GM12878 (cell line): Measurements from ENCODE around the gene SEPSECS. TPM values are rescaled to one million over a fixed set of nuclear protein-coding genes. Genes with fewer than 3 reads are reported as not detected.

ENCODE experiments used
- ATAC-seq: fragments of 200-7000 bp; cut with Tn5 transposase; 3 replicates; pipeline ENCODE4 v1.9.1; 2020; ENCODE audit warnings: mild to moderate bottlenecking, moderate library complexity
- BruUV-seq: library from RNA; stranded (reverse); fragments of 400-500 nt; replicated peaks from 2 replicates; lab custom pipeline; 2021; lab: Mats Ljungman, UMichigan
- CTCF ChIA-PET: fragments of 300-600 bp; sonication (Branson Sonifier 250); formaldehyde crosslinking; extraction: SDS; loops from one replicate; lab custom pipeline; 2021; ENCODE audit warnings: inconsistent platforms; lab: Yijun Ruan, JAX
- POLR2A ChIA-PET: fragments of 350-600 bp; formaldehyde crosslinking; extraction: SDS; loops from one replicate; lab custom pipeline; 2021; ENCODE audit warnings: inconsistent platforms; lab: Charles Lee
- RAD21 ChIA-PET: fragments of 300-600 bp; sonication (Branson Sonifier 250); formaldehyde crosslinking; loops from one replicate; lab custom pipeline; 2023; ENCODE audit warnings: antibody characterized with exemption; ENCODE audit not compliant: unreplicated experiment; lab: Charles Lee
- SMC1A ChIA-PET: fragments of 300-600 bp; sonication (Branson Sonifier 250); formaldehyde crosslinking; loops from one replicate; lab custom pipeline; 2023; ENCODE audit not compliant: unreplicated experiment, uncharacterized antibody; lab: Charles Lee
- DNase-seq: peaks from one replicate; pipeline ENCODE4 v3.0.0-alpha.2; 2011; ENCODE audit warnings: low read depth, low spot score
- FAIRE-seq: peaks from 3 replicates; lab custom pipeline; 2011; peaks lifted over from hg19 to GRCh38; lab: Jason Lieb, UNC
- H2AFZ ChIP-seq: 2 replicates; pipeline ENCODE4 v1.6.0; 2011; ENCODE audit warnings: low read depth, low read length, control low read depth; ENCODE audit not compliant: control insufficient read depth
- H3K27ac ChIP-seq: 2 replicates; pipeline ENCODE4 v1.5.1; 2011; ENCODE audit warnings: control low read depth; ENCODE audit not compliant: control insufficient read depth, insufficient read depth
- H3K27me3 ChIP-seq, 2 experiments: replicated peaks in 1 of 2; 2 replicates each; pipeline versions ENCODE4 v1.6.0 to v1.6.1; 2011; ENCODE audit warnings: low read length in 1 of 2; ENCODE audit not compliant: control insufficient read depth in 2 of 2, insufficient read depth in 2 of 2
- H3K36me3 ChIP-seq, 2 experiments: 2 replicates each; pipeline ENCODE4 v1.5.1; 2011; ENCODE audit warnings: low read length in 1 of 2; ENCODE audit not compliant: control insufficient read depth in 2 of 2, insufficient read depth in 2 of 2
- H3K4me1 ChIP-seq: 2 replicates; pipeline ENCODE4 v1.6.1; 2011; ENCODE audit warnings: mild to moderate bottlenecking, low read length, moderate library complexity, mixed read lengths; ENCODE audit not compliant: control insufficient read depth, insufficient read depth
- H3K4me2 ChIP-seq: 2 replicates; pipeline ENCODE4 v1.6.0; 2011; ENCODE audit warnings: control low read depth; ENCODE audit not compliant: control insufficient read depth, insufficient read depth
- H3K4me3 ChIP-seq: fragments of 200-600 bp; sonication (generic); 2 replicates; pipeline ENCODE4 v1.5.1; 2016
- H3K79me2 ChIP-seq: 2 replicates; pipeline ENCODE4 v1.6.0; 2011; ENCODE audit warnings: low read length; ENCODE audit not compliant: control insufficient read depth, insufficient read depth
- H3K9ac ChIP-seq: 2 replicates; pipeline ENCODE4 v1.8.0; 2011; ENCODE audit warnings: low read length, control low read depth, mixed read lengths; ENCODE audit not compliant: control insufficient read depth, insufficient read depth
- H3K9me3 ChIP-seq: replicated peaks from 3 replicates; pipeline ENCODE4 v1.5.1; 2011; ENCODE audit warnings: mild to moderate bottlenecking, low read length; ENCODE audit not compliant: control insufficient read depth, insufficient read depth
- H4K20me1 ChIP-seq: 2 replicates; pipeline ENCODE4 v1.6.0; 2011; ENCODE audit not compliant: control insufficient read depth, insufficient read depth
- ATF3 ChIP-seq: IDR thresholded peaks from 2 replicates; pipeline ENCODE4 v1.6.1; 2011; ENCODE audit warnings: low read depth, mild to moderate bottlenecking, low read length, moderate library complexity, borderline replicate concordance; ENCODE audit errors: extremely low read depth
- CEBPZ ChIP-seq: fragments of 150-350 bp; IDR thresholded peaks from 2 replicates; pipeline ENCODE4 v1.6.1; 2016; ENCODE audit warnings: low read depth, low read length
- EP300 ChIP-seq, 2 experiments: fragments of 150-350 bp in 1 of 2; IDR thresholded peaks; 2 replicates each; pipeline ENCODE4 v1.6.1; 2011 to 2012; ENCODE audit warnings: low read depth in 2 of 2, low read length in 2 of 2, borderline replicate concordance in 1 of 2, improper control_type of control experiment in 1 of 2, inconsistent platforms in 1 of 2; ENCODE audit not compliant: control insufficient read depth in 1 of 2
- ETV6 ChIP-seq, 2 experiments: fragments of 450-650 bp in 1 of 2; IDR thresholded peaks in 1 of 2; conservative IDR thresholded peaks in 1 of 2; 2 replicates each; pipeline ENCODE4 v1.6.1; 2014; ENCODE audit warnings: antibody characterized with exemption in 1 of 2, borderline replicate concordance in 1 of 2, low read depth in 1 of 2, mild to moderate bottlenecking in 1 of 2, moderate library complexity in 1 of 2
- MLLT1 ChIP-seq: fragments of 450-650 bp; IDR thresholded peaks from 2 replicates; pipeline ENCODE4 v1.6.1; 2016; ENCODE audit warnings: mild to moderate bottlenecking
- NBN ChIP-seq: fragments of 450-650 bp; IDR thresholded peaks from 2 replicates; pipeline ENCODE4 v1.6.1; 2016
- NFYA ChIP-seq: IDR thresholded peaks from 2 replicates; pipeline ENCODE4 v1.6.1; 2011; ENCODE audit warnings: low read depth, mild to moderate bottlenecking, low read length, improper control_type of control experiment, borderline replicate concordance
- NR2C1 ChIP-seq: fragments of 450-650 bp; IDR thresholded peaks from 2 replicates; pipeline ENCODE4 v1.6.1; 2017; ENCODE audit warnings: antibody characterized with exemption, mild to moderate bottlenecking, moderate library complexity
- NR2C2 ChIP-seq: IDR thresholded peaks from 2 replicates; pipeline ENCODE4 v1.6.1; 2011; ENCODE audit warnings: borderline replicate concordance, low read depth; ENCODE audit not compliant: control insufficient read depth, insufficient read length
- POLR2AphosphoS5 ChIP-seq: IDR thresholded peaks from 2 replicates; pipeline ENCODE4 v1.6.1; 2011; ENCODE audit warnings: mild to moderate bottlenecking, low read length, inconsistent platforms
- RUNX3 ChIP-seq: IDR thresholded peaks from 2 replicates; pipeline ENCODE4 v1.6.1; 2012; ENCODE audit warnings: low read length, inconsistent platforms
- STAT1 ChIP-seq: fragments of 450-650 bp; conservative IDR thresholded peaks from 2 replicates; pipeline ENCODE4 v1.6.1; 2014; ENCODE audit warnings: antibody characterized with exemption, mild to moderate bottlenecking
- SUZ12 ChIP-seq: fragments of 200-600 bp; sonication (generic); IDR thresholded peaks from one replicate; pipeline ENCODE4 v1.6.1; 2018; ENCODE audit warnings: antibody characterized with exemption, mild to moderate bottlenecking; ENCODE audit not compliant: unreplicated experiment
- TAF1 ChIP-seq: IDR thresholded peaks from 2 replicates; pipeline ENCODE4 v1.6.1; 2011; ENCODE audit warnings: mild to moderate bottlenecking, low read depth, low read length, borderline replicate concordance
- TARDBP ChIP-seq: IDR thresholded peaks from 2 replicates; pipeline ENCODE4 v1.6.1; 2016; ENCODE audit warnings: borderline replicate concordance
- ZNF207 ChIP-seq: fragments of 450-650 bp; IDR thresholded peaks from 2 replicates; pipeline ENCODE4 v1.6.1; 2014; ENCODE audit warnings: antibody characterized with exemption, mild to moderate bottlenecking, borderline replicate concordance
- ZNF274 ChIP-seq: IDR thresholded peaks from one replicate; pipeline ENCODE4 v1.8.0; 2011; ENCODE audit not compliant: insufficient read length, insufficient read depth
- ZZZ3 ChIP-seq: IDR thresholded peaks from 2 replicates; pipeline ENCODE4 v1.6.1; 2011; ENCODE audit warnings: low read depth; ENCODE audit not compliant: control insufficient read depth, insufficient read length
- whole genome bisulfite sequencing: methylation state at CpG from one replicate; pipeline ENCODE4 v1.1.6; 2016; ENCODE audit warnings: low lambda C conversion rate; ENCODE audit not compliant: insufficient replicate concordance, insufficient coverage; ENCODE audit errors: missing lambda C conversion rate; 5-methylcytosine and 5-hydroxymethylcytosine counted together
- in situ Hi-C: fragments of 300-500 bp; cut with MboI; formaldehyde crosslinking; loops from 9 replicates; pipeline ENCODE4 v1.14.3; 2018; ENCODE audit warnings: mixed read lengths
- intact Hi-C: fragments of 100-400 bp; cut with micrococcal nuclease; formaldehyde crosslinking; loops from one replicate; pipeline ENCODE4 v1.14.2; 2022; ENCODE audit not compliant: unreplicated experiment
- polyA plus RNA-seq, 11 experiments: library from polyadenylated mRNA; depleted of rRNA in 4 of 11; unstranded in 6 of 11; stranded (reverse) in 5 of 11; fragments of >200 nt; fragmentation: Nextera tagmentation in 4 of 11; fragmentation: Illumina TruSeq in 1 of 11; extraction: Ambion mirVana in 4 of 11; extraction: Trizol in 1 of 11; gene quantifications; 1 replicate in 1 of 11; 2 replicates in 10 of 11; pipeline versions ENCODE4 v1.2.1 to v1.2.3, GENCODE V29; 2011 to 2016; ENCODE audit warnings: inconsistent platforms in 2 of 11, missing spikeins in 2 of 11, low read depth in 1 of 11
- total RNA-seq, 4 experiments: library from RNA; depleted of rRNA in 3 of 4; stranded (reverse); fragments of >200 nt in 3 of 4; fragmentation: Illumina TruSeq in 1 of 4; extraction: Trizol in 1 of 4; gene quantifications; 2 replicates each; pipeline versions ENCODE4 v1.2.1 to v1.2.3, GENCODE V29; 2013 to 2021

Gene SEPSECS
- total and polyA plus RNA-seq, 10 of the 15 experiments (the other 5 are each of a cell fraction or from before 2014, with no cell fraction given): 2.8 to 15.8 (median 7.2) TPM

GRCh38 chr4:25120146-25120940 is 39.9 kb downstream of the SEPSECS start:
- Histone ChIP-seq H3K27me3 (no peaks in the 10 kb centered on the region; a peak in 1 of 4 replicates), H3K27ac (no peak overlapping the region), H2AFZ (no peak overlapping the region), H3K9me3 (no peaks in the 10 kb centered on the region), H3K4me1 (no peaks in the 10 kb centered on the region), H3K9ac (no peak overlapping the region), H3K36me3 (peaks cover 0 to 4% of the 10 kb centered on the region in 2 experiments; a peak in 1 of 4 replicates), H3K79me2 (no peaks in the 10 kb centered on the region), H4K20me1 (no peaks in the 10 kb centered on the region), H3K4me3 (no peak overlapping the region), H3K4me2 (no peak overlapping the region)
- no peak for ATAC-seq
- no peak for DNase-seq
- in situ Hi-C loops: no loop called here
- POLR2A ChIA-PET: no interaction called here
- CTCF ChIA-PET: interaction anchor here (1.6 to 2.0 kb wide), 2 partner anchors 24 to 140 kb away, joined by 5 to 8 read pairs; no protein-coding TSS in a partner anchor
- FAIRE-seq: peak; percentile 35
- intact Hi-C loops: loop anchor here (5.0 kb wide), 1 partner anchor 498 kb away; no protein-coding TSS in a partner anchor
- SMC1A ChIA-PET: interaction anchor here (1.2 kb wide), 1 partner anchor 15 kb away, joined by 3 read pairs; no protein-coding TSS in a partner anchor
- RAD21 ChIA-PET: no interaction called here
- BruUV-seq: no TSS peak
- TF ChIP-seq NR2C2 (no peak), SUZ12 (no peak), ZNF274 (no peak), POLR2AphosphoS5 (no peak), TAF1 (no peak), CEBPZ (no peak), ZZZ3 (no peak), NFYA (no peak), MLLT1 (no peak), NR2C1 (no peak), ATF3 (no peak), RUNX3 (no peak), EP300 (IDR thresholded peaks at IDR 0.05; ENCODE audit: borderline replicate concordance in 1 of 2, control insufficient read depth in 1 of 2, low read depth in 2 of 2, low read length in 2 of 2) (no peak), ETV6 (conservative IDR thresholded peaks at IDR 0.05 in 1 of 2, IDR thresholded peaks at IDR 0.05 in 1 of 2; ENCODE audit: borderline replicate concordance in 1 of 2, low read depth in 1 of 2) (no peak), ZNF207 (no peak), TARDBP (no peak), NBN (no peak), STAT1 (no peak)
- TF ChIP-seq, all 136 proteins: peak for 0
- WGBS: 82% methylated on average over 3 of the region's 3 CpGs
